ENCODE results near the gene FCRL2.

GRCh38 chr1:157704878-157705277, 72.1 kb downstream of the FCRL2 start:
- TF ChIP-seq EZH2 (IDR thresholded peaks at IDR 0.05; ENCODE audit: borderline replicate concordance) (no peak), EZH2phosphoT487 (IDR thresholded peaks at IDR 0.05; ENCODE audit: low read depth, severe bottlenecking, unreplicated experiment) (no peak), CTCF (IDR thresholded peaks at IDR 0.05; ENCODE audit: poor library complexity) (no peak)
